Endometrial microvascular endothelial cells (primary cell): Measurements from ENCODE around the gene PTPRK. TPM values are rescaled to one million over a fixed set of nuclear protein-coding genes. Genes with fewer than 3 reads are reported as not detected.

Source experiments
- in situ Hi-C: cut with HindIII; loops from 2 replicates; pipeline ENCODE4 v1.10.0; 2017; ENCODE audit warnings: low sequenced_read_pairs, low pct_unique_long_range_greater_than_20kb; ENCODE audit errors: inconsistent ontology term
- total RNA-seq: library from RNA; depleted of rRNA; stranded (reverse); fragments of >200 nt; gene quantifications from one replicate; pipeline ENCODE4 v1.2.3, GENCODE V29; 2015; ENCODE audit errors: inconsistent ontology term

The PTPRK gene
- total RNA-seq, 1 donor from 2014 or later, result 60.4 TPM

DNA sequence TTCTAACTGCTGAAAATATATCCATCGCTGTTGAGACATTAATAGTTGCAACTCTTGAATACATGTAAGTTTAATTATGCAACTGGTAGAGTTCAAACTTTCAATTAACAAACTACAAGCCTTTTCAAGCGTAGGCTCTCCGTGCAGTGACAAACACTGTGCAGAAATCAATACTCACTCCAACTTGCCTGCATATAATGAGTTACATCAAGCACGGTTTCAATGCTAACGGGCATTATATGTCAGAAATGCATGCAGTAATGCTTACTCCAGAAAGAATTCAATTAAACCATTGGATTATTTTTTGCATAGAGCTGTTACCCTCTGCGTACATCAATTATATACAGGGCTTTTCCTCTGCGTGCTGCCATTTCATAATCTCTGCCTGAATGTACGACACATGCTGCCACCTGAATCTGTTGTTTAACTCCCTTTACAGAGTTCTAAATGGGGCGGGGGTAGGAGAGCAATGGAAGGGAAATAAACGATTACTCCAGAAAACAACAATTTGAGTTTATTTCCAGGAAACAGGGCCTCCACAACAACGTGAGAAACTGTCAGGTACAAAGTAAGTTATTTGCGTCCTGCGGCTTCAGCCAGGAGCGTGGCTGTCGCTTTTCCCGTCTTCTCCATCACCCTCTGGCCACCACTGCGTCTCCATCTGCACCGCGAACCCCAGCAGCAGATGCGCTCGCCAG lies 1.8 kb downstream of the PTPRK start:
- in situ Hi-C loops, result no loop called here

DNA sequence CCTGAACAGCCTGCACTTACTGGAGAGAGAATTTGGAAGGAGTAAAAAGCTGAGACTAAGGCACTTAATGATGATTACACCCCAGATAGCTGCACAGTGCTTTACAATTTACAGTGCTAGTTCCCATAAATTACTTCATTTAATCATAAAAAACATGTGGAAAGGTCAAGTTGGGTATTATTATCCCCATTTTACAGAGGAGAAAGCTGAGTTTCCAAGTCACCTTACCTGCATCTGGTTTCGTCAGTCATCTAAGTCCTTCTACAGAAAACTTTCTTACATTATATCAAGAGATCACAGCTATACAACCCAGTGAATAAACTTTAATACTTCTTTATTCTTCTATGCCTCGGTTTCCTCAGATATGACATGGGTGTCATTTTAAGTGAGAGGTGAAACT lies 3.3 kb downstream of the PTPRK start:
- in situ Hi-C loops, result no loop called here

DNA sequence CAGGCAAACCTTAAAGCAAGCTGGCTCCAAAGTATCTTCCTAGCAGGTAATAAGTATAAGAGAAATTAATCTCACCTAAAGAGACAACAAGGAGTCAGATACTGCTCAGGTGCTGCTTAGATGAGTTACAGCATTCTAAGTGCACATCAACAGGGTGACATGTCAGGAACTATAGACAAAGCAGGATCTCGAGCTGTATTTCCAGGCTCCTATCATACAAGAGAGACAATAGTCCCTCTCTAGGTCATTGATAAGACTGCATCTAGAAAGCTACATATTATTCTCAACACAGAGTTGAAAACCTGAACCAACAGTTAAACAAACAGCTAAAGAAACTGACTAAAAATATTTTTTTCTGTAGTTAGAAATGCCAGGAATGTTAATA lies 3.9 kb downstream of the PTPRK start:
- in situ Hi-C loops, result no loop called here

DNA sequence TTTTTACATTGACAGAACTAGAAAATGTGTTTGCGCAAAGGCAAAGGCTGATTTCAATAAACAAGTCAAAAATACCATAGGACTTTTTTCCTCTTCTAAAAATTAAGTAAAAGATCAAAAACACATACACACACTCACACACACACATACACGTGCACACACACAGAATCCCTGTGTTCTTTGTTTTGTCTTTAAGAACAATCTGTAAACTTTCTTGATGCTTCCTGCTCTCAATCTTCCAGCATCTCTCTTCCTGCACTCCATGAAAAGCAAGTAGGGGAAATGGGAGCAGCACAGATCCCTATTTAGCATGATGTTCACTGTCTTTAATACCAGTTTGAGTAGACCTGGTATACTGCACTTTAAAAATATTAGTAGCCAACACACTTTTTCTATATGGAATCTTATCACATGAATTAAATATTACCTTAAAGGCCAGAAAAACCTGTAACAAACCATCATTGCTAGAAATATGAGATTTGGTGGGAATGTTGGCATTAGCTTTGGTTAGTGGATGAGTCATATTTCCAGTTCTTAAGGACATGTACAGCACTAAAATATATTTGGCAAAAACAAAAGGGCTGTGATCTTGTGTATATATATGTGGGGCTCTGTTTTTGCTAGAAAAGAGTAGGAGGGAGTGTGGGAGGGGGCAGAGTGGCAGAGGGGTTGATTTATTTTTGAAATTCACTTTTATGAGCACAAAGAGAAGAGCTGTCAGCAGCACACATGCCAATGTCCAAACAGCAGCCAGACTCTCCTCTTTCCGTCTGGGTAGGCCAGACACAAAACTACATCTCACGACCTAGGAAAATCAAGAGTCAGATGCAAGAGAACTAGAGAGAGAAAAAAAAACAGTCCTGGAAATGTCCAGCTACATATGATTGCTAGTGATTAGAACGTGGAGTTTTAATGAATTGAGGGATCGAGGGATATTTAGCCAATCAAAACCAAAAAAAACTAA lies 4.6 kb downstream of the PTPRK start:
- in situ Hi-C loops, result no loop called here

DNA sequence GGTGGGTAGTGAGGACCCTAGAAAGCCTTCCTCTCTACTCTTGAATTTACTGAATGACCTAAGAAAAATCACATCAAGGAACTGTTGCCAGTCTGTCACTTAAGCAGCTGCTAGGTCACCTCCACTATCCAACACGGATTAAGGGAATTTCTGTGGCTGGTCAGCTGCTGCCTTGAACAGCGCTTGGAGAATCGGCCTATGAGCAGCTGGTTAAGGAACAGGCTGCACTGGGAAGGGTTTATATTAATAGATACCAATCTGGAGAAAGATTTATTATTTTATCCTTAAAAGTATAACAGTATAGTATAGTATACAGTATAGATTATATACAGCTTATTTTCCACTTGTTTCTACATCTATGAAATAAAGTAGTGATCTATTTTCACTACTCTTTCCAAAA lies 6.5 kb downstream of the PTPRK start:
- in situ Hi-C loops, result no loop called here

DNA sequence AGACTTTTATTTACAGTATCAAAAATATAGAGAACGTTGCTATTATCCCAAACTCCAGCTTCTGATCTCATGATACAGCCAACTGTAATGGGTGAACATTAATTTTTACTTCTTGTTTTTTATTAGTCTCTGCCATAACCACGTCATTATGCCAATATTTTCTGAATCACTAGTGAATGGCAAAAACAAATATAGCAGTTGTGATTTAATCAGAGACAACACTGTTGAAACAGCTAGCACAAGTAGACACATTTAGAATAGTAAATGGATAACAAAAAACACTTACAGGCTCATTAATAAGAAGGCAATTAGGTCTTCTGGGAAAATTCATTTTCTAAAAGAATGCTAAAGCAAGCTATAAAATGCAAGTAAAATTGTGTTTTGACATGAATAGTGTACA lies 8.1 kb downstream of the PTPRK start:
- in situ Hi-C loops, result no loop called here

DNA sequence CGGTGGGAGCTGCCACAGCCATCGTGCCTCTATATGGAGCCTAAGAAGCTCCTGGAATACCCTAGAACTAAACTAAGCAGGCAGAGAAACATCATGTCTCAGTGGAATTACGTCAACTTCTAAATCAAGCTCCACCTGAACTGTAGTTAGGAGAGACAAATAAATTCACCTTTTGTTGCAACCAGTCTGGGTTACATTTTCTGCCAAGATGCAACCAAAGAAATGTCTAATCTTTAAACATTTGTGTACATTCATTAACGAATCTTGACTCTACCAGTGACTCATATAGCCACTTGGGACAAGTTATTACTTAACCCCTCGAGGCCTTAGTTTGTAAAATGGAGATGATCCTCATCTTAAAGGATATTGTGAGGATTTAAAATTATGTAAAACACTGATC lies 8.9 kb downstream of the PTPRK start:
- in situ Hi-C loops, result no loop called here

DNA sequence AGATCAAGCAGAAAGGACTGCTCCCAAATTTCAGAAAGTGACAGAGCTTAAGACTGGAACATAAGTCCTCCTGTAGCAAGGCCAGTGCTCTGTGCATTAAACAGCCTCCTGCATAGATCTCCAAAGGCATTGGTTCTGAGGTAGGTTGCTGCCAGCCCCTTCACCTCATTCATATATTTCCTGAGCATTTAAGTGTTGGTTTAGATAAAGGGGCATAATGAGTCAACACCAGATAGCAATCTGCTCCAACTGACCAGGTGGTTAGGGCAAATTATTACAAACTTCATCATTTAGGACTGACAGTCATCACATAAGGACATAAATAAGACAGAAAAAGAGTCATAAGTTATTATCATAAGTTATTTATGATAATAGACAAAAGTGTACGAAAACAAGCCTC lies 10.7 kb downstream of the PTPRK start:
- in situ Hi-C loops, result no loop called here

DNA sequence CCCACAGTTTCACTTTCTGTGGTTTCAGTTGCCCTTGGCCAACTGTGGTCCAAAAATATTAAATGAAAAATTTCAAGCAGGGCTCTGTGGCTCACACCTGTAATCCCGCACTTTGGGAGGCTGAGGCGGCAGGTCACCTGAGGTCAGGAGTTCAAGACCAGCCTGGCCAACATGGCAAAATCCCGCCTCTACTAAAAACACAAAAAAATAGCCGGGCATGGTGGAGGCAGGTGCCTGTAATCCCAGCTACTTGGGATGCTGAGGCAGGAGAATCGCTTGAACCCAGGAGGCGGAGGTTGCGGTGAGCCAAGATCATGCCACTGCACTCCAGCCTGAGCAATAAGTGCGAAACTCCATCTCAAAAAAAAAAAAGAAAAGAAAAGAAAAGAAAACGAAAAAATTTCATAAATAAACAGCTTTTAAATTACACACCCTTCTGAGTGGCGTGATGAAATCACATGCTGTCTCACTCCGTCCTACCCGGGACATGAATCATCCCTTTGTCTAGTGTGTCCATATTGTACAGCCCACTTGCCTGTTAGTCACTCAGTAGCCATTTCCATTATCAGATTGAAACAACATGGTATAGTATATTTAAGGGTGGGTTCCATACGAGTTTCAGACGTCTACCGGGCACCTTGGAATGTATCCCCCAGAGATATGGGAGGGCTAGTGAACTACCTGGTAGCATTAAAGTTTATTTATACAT lies 11.7 kb downstream of the PTPRK start:
- in situ Hi-C loops, result no loop called here

DNA sequence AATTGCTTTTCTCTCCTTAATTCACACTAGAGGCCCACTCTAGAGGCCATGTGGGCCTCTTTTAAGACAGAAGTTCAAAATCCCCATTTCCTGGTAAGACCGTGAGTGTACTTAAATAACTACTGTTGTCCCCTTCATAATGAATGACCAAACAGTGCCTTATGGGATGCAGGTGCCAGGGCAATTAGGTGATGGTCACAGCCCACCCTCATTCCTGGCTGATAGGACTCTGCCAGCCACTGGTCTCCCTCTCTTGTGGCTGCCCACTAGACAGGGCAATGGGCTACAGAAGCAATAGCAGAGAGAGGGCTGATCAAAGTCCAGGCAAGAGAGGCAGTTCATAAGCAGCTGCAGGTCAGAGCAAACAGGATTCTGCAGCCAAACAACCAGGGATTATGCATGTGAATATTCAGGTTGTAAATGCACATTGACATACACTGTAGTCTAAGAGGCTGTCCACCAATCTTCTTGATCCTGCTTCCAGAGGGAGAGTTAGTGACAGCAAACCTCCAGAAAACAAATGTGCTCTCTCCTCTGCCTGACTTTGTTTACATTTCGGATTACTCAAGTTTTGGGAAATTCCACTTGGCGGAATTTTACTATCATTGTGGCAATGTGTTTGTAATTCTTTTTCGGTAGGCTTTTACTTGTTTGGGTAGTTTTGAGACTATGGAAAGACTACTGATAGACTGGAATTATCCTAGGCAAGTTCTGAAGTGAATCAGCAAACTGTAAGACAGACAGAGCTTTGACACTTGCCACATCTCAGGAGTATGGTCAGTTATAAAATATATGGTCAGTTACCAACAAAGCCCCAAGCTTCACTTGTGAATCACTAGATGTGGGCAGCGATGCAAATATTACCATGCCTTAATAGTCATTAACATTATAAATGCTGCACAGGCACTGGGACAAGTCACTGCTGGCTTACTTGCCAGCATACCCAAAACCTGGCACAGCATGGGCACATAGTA lies 12.8 kb downstream of the PTPRK start:
- in situ Hi-C loops, result no loop called here

DNA sequence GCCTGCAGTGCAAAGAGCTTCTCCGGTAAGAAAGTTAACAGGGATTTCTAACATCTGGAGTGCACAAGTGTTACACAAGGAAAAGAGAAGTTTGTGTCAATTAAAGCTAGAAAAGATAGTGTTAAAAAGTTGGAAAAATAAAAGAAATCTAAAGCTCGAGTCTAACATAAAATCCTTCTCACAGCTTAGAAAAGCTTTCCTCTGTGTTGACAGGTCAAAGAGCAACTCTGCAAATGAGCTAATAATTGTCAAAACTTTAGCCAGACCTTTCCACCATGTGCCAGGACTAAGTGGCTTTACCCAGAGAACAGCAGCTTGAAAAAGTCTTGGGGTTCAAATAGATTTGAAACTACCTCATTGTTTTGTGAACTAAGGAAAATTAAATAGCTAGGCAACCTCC lies 14.8 kb downstream of the PTPRK start:
- in situ Hi-C loops, result no loop called here

DNA sequence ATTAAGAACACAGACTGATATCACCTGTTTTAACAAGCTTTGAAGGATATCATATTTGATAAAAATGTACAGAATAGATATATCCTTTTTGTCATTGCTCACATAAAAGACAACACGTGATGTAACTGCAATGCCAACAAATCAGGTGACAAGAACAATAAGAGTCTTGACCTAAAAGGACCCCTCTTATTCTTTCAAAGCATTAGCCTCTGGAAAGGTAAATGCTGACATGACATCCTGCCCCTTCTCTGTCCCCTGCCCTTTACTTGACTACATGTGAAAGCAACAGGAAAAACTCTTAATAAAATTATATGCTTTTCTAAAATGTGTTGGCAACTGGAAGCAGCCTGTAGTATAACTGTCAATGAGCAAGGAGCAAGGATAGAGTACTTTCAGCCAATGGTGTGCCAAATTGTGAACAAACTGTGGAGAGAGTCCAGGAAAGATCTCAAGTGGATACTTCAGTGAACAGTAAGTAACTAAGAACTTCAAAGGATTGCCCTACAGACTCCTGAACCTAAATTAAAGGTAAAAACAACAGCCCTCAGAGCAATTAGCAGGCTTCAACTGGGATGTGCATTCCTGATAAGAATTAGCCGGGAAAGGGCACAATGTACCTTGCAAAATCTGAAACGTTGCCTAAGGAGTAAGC lies 16.3 kb downstream of the PTPRK start:
- in situ Hi-C loops, result no loop called here

DNA sequence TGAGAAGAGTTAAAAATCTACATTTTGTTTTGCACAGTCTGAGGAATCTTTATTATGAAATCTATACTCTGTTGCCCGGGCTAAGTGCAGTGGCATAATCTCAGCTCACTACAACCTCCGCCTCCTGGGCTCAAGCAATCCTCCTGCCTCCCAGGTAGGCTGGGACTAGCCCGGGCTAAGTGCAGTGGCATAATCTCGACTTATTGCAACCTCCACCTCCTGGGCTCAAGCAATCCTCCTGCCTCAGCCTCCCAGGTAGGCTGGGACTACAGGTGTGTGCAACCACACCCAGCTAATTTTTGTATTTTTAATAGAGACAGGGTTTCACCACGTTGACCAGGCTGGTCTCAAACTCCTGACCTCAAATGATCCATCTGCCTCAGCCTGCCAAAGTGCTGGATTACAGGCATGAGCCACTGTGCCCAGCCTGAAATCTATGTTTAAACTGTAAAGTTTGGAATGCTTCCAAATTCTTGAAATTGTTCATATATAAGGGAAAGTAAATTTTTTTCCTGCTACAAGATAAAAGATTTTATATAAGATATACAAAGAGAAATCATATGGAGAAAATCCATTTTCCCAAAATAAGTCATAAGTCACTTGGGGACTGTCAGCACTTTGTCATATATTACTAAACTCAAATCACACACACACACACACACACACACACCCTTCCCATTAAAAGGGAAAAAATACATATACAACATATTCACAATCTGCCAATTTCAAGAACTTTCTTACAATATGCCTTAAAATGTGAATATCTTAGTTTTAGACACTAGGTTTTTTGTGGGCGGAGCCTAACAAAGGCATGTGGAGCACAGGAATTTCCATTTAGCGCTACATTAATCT lies 19.4 kb downstream of the PTPRK start:
- in situ Hi-C loops, result no loop called here

DNA sequence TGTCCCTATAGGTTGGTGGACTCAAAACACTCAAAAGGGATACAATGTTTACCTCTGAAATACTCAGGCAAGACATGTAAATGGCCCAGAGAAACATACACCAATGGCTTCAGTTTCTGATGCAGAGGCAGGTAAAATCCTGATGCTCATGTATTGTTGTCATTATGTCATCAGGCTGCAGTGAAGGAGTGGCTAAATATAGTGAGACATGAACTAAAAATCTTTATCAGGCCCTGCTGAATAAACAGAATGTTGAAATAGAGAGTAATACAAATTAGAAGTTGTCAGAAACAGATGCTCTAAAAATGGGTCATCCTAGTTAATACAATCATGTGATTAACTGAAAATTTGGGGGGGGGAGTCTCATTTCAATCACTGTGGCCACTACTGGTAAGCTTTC lies 20.4 kb downstream of the PTPRK start:
- in situ Hi-C loops, result no loop called here

DNA sequence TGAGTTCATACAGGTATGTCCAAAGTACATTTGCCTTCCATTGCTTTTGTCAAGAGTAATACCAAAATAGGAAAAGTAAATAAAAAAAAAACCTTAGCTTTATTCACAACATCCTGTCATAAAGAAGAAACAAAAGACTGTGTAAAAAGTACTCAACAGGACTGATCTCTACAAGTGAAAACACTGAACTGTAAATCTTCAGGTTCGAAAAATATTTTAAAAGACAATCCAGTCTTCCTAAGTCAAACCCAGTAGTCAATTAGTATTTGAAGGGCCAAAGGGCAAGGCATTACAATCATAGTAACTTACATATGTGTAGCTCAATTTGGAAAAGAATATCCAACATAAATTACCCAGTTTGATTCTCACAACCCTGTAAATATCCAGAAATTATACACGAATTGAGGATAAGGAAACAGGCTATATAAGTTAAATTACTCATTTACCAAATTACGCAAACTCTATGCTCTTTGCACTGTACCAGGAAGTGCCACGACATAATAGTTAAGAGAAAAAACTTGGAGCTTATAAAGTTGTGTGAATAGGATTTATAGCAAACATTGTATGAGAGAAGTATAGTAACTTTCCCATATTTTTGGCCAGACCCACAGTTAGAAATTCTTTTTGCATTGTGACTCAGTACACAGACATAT lies 21.2 kb downstream of the PTPRK start:
- in situ Hi-C loops, result no loop called here

DNA sequence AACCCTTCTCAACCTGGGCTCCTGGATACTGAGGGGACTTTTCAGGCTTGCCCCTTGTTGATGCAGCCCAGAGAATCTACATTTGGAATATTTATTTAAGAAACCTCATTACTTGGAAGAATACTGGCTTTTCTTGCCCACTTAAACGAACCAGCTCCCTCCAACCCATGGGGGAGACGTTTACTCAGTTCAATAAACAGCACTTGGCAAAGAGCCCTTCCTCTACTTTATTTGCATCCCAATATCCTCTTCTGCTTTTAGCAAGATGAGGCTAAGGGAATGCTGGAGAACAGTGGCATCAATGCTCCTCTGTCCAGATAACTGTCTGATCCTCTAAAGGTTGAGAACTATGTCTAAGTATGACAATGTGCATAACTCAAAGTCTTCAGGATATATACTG lies 22.2 kb downstream of the PTPRK start:
- in situ Hi-C loops, result no loop called here
